Activated B cell treated with CpG ODN at 0.5 μM for 24 hours (primary cell): ENCODE results near the gene MBD6. TPM values are rescaled to one million over a fixed set of nuclear protein-coding genes. Genes with fewer than 3 reads are reported as not detected.

ENCODE experiments used
- ATAC-seq: fragments of 200-7000 bp; cut with Tn5 transposase; one replicate; pipeline ENCODE4 v1.10.0; 2021; ENCODE audit warnings: low read depth, mild to moderate bottlenecking, moderate library complexity
- CTCF ChIA-PET: fragments of 350-600 bp; sonication (Branson Sonifier 250); formaldehyde crosslinking; loops from one replicate; lab custom pipeline; 2021; ENCODE audit warnings: antibody characterized with exemption; lab: Charles Lee
- POLR2A ChIA-PET: fragments of 350-600 bp; sonication (Branson Sonifier 250); formaldehyde crosslinking; loops from one replicate; lab custom pipeline; 2021; ENCODE audit warnings: antibody characterized with exemption; lab: Charles Lee
- DNase-seq: peaks from one replicate; pipeline ENCODE4 v3.0.0; 2022
- H3K27ac Mint-ChIP-seq: one replicate; pipeline ENCODE4 v1.8.0; 2020; ENCODE audit warnings: mixed read lengths
- H3K27me3 Mint-ChIP-seq: one replicate; pipeline ENCODE4 v1.8.0; 2021; ENCODE audit warnings: mixed read lengths
- H3K36me3 Mint-ChIP-seq: one replicate; pipeline ENCODE4 v1.8.0; 2021; ENCODE audit warnings: low read depth, mixed read lengths
- H3K4me1 Mint-ChIP-seq: one replicate; pipeline ENCODE4 v1.8.0; 2021; ENCODE audit warnings: mixed read lengths
- H3K4me3 Mint-ChIP-seq: one replicate; pipeline ENCODE4 v1.8.0; 2020; ENCODE audit warnings: mild to moderate bottlenecking, mixed read lengths
- H3K9me3 Mint-ChIP-seq: one replicate; pipeline ENCODE4 v1.8.0; 2020; ENCODE audit warnings: mixed read lengths
- CTCF ChIP-seq: fragments of 200-600 bp; IDR thresholded peaks from one replicate; pipeline ENCODE4 v1.8.0; 2022; ENCODE audit warnings: antibody characterized with exemption, mild to moderate bottlenecking
- intact Hi-C: fragments of 100-400 bp; cut with micrococcal nuclease; formaldehyde crosslinking; loops from one replicate; pipeline ENCODE4 v1.15.1; 2024
- total RNA-seq: library from RNA; stranded (reverse); gene quantifications from 2 replicates; pipeline ENCODE4 v1.2.3, GENCODE V29; 2022

The MBD6 gene
- total RNA-seq, 1 donor from 2014 or later: 105 TPM

GRCh38 chr12:57533108-57533507 is 10.5 kb downstream of the MBD6 start:
- H3K36me3 Mint-ChIP-seq: peaks cover 86% of the 10 kb centered on the region
- DNase-seq: no peak
- H3K4me3 Mint-ChIP-seq: no peak overlapping the region
- no peaks in the 10 kb centered on the region for H3K9me3 Mint-ChIP-seq
- POLR2A ChIA-PET: interaction anchor here (1.6 kb wide), 1 partner anchor 10 kb away, joined by 5 read pairs; no protein-coding TSS in a partner anchor
- intact Hi-C loops: no loop called here
- ATAC-seq: no peak
- no peaks in the 10 kb centered on the region for H3K27me3 Mint-ChIP-seq
- H3K4me1 Mint-ChIP-seq: no peaks in the 10 kb centered on the region
- H3K27ac Mint-ChIP-seq: no peak overlapping the region
- CTCF ChIA-PET: no interaction called here
- no peak for TF ChIP-seq CTCF

- H3K36me3 Mint-ChIP-seq: peaks cover 88% of the 10 kb centered on the region
- no peak overlapping the region for H3K27ac Mint-ChIP-seq
- no peak for TF ChIP-seq CTCF
- H3K9me3 Mint-ChIP-seq: no peaks in the 10 kb centered on the region
- no peak for ATAC-seq
- no peak for DNase-seq
- CTCF ChIA-PET: interaction anchor here (0.6 kb wide), 1 partner anchor 38 kb away, joined by 5 read pairs; no protein-coding TSS in a partner anchor
- H3K27me3 Mint-ChIP-seq: no peaks in the 10 kb centered on the region
- intact Hi-C loops: no loop called here
- no peak overlapping the region for H3K4me3 Mint-ChIP-seq
- no peaks in the 10 kb centered on the region for H3K4me1 Mint-ChIP-seq
- POLR2A ChIA-PET: interaction anchor here (0.6 to 1.0 kb wide), 3 partner anchors 12 to 13 kb away, joined by 3 to 4 read pairs (median 3); partner anchors contain the start of gene DCTN2
These were observed 11.6 kb downstream of the MBD6 start for GRCh38 chr12:57534250-57534649.

GRCh38 chr12:57534991-57535543 is 12.4 kb downstream of the MBD6 start:
- POLR2A ChIA-PET: interaction anchor here (0.6 to 1.0 kb wide), 2 partner anchors 11 to 14 kb away, joined by 3 to 4 read pairs; no protein-coding TSS in a partner anchor
- ATAC-seq: no peak
- H3K36me3 Mint-ChIP-seq: peaks cover 87% of the 10 kb centered on the region
- no peaks in the 10 kb centered on the region for H3K9me3 Mint-ChIP-seq
- TF ChIP-seq CTCF: no peak
- no peak overlapping the region for H3K27ac Mint-ChIP-seq
- no peaks in the 10 kb centered on the region for H3K4me1 Mint-ChIP-seq
- intact Hi-C loops: no loop called here
- H3K4me3 Mint-ChIP-seq: no peak overlapping the region
- CTCF ChIA-PET: interaction anchor here (0.6 kb wide), 1 partner anchor 39 kb away, joined by 5 read pairs; no protein-coding TSS in a partner anchor
- no peaks in the 10 kb centered on the region for H3K27me3 Mint-ChIP-seq
- no peak for DNase-seq

GRCh38 chr12:57535764-57536596 is 13.4 kb downstream of the MBD6 start:
- CTCF ChIA-PET: no interaction called here
- TF ChIP-seq CTCF: no peak
- intact Hi-C loops: no loop called here
- Mint-ChIP-seq H3K4me3 (no peak overlapping the region), H3K36me3 (peaks cover 84% of the 10 kb centered on the region), H3K27ac (no peak overlapping the region), H3K27me3 (no peaks in the 10 kb centered on the region), H3K9me3 (no peaks in the 10 kb centered on the region), H3K4me1 (peaks cover under 1% of the 10 kb centered on the region)
- ATAC-seq (no peak), DNase-seq (no peak)
- POLR2A ChIA-PET: interaction anchor here (0.7 kb wide), 1 partner anchor 31 kb away, joined by 3 read pairs; no protein-coding TSS in a partner anchor

- H3K9me3 Mint-ChIP-seq: no peaks in the 10 kb centered on the region
- no peaks in the 10 kb centered on the region for H3K27me3 Mint-ChIP-seq
- ATAC-seq: no peak
- no peak for TF ChIP-seq CTCF
- H3K4me3 Mint-ChIP-seq: no peak overlapping the region
- intact Hi-C loops: no loop called here
- ChIA-PET POLR2A (interaction anchor here (0.7 kb wide), 1 partner anchor 31 kb away, joined by 3 read pairs; no protein-coding TSS in a partner anchor), CTCF (no interaction called here)
- DNase-seq: no peak
- H3K4me1 Mint-ChIP-seq: peaks cover 4% of the 10 kb centered on the region
- H3K36me3 Mint-ChIP-seq: peaks cover 84% of the 10 kb centered on the region
- H3K27ac Mint-ChIP-seq: no peak overlapping the region
These were observed 13.9 kb downstream of the MBD6 start for GRCh38 chr12:57536597-57536942.
